Measurements from ENCODE around the gene MMD. TPM values are rescaled to one million over a fixed set of nuclear protein-coding genes. Genes with fewer than 3 reads are reported as not detected.

Gene MMD
- total and polyA plus RNA-seq, 9 of the 15 experiments (the other 6 are each of a cell fraction or from before 2014, with no cell fraction given) = 3.1 to 18.9 (median 10.7) TPM

DNA sequence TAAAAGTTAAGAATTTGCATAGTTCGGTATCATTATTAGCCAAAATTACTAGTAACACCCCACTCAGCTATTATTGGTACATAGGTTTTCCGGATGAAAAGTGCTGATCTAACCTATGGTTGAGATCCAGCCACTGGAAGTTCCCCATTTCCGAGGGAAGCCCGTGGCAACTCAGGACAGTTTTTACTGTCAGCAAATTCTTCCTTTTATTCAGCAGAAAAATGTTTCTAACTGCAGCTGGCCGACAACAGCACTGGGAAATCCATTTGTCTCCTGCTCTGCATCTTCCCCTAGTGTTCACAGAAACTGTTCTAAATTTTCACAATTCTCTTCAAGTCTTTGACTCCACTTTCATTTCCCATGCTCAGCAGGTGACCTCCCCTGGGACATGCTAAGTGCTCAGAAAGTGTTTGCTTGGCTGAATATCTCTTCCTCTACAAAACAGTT, 15.5 kb upstream of the MMD start:
- FAIRE-seq = no peak
- DNase-seq (ENCODE audit: extremely low read depth in 1 of 4, low spot score in 3 of 4) = no peak
- Histone ChIP-seq H3K4me1 (replicated peaks in 1 of 2; ENCODE audit: control insufficient read depth in 2 of 2, insufficient read depth in 2 of 2, low read length in 2 of 2) (peaks cover 0 to 22% of the 10 kb centered on the region in 2 experiments; a peak in 3 of 5 replicates), H3K9me1 (ENCODE audit: control insufficient read depth, insufficient read depth, low read length) (no peaks in the 10 kb centered on the region), H3K27ac (ENCODE audit: extremely low read depth, low read depth, low read length) (no peak overlapping the region), H3K4me2 (ENCODE audit: insufficient read depth, low read length) (no peak overlapping the region), H3K9ac (ENCODE audit: insufficient read depth in 1 of 2, low read depth in 2 of 2, low read length in 2 of 2) (no peak overlapping the region), H3K27me3 (ENCODE audit: control insufficient read depth in 2 of 2, insufficient read depth in 2 of 2, low read length in 2 of 2) (no peaks in the 10 kb centered on the region), H3K79me2 (ENCODE audit: control insufficient read depth, insufficient read depth, low read length) (no peaks in the 10 kb centered on the region), H2AFZ (ENCODE audit: low read depth, low read length) (no peak overlapping the region), H4K20me1 (replicated peaks; ENCODE audit: control insufficient read depth, insufficient read depth, low read length) (no peaks in the 10 kb centered on the region), H3K4me3 (no peak overlapping the region), H3K9me3 (replicated peaks; ENCODE audit: control insufficient read depth, insufficient read depth, low read depth, low read length) (no peaks in the 10 kb centered on the region), H3K36me3 (ENCODE audit: control insufficient read depth, insufficient read depth, low read length) (no peaks in the 10 kb centered on the region)
- ATAC-seq = no peak
- ChIA-PET POLR2A (no interaction called here), CTCF (ENCODE audit: low intra/inter-chr PET ratio) (no interaction called here)
- 6% methylated on average over 5 of the region's 5 CpGs for WGBS (ENCODE audit: insufficient coverage, low coverage, missing lambda C conversion rate)
- intact Hi-C loops (cut with micrococcal nuclease) (no loop called here), in situ Hi-C loops (cut with MboI) (no loop called here)
- TF ChIP-seq ZNF586 (CRISPR knock-in tag; conservative IDR thresholded peaks at IDR 0.05) = no peak
- TF ChIP-seq, protein P1, sequence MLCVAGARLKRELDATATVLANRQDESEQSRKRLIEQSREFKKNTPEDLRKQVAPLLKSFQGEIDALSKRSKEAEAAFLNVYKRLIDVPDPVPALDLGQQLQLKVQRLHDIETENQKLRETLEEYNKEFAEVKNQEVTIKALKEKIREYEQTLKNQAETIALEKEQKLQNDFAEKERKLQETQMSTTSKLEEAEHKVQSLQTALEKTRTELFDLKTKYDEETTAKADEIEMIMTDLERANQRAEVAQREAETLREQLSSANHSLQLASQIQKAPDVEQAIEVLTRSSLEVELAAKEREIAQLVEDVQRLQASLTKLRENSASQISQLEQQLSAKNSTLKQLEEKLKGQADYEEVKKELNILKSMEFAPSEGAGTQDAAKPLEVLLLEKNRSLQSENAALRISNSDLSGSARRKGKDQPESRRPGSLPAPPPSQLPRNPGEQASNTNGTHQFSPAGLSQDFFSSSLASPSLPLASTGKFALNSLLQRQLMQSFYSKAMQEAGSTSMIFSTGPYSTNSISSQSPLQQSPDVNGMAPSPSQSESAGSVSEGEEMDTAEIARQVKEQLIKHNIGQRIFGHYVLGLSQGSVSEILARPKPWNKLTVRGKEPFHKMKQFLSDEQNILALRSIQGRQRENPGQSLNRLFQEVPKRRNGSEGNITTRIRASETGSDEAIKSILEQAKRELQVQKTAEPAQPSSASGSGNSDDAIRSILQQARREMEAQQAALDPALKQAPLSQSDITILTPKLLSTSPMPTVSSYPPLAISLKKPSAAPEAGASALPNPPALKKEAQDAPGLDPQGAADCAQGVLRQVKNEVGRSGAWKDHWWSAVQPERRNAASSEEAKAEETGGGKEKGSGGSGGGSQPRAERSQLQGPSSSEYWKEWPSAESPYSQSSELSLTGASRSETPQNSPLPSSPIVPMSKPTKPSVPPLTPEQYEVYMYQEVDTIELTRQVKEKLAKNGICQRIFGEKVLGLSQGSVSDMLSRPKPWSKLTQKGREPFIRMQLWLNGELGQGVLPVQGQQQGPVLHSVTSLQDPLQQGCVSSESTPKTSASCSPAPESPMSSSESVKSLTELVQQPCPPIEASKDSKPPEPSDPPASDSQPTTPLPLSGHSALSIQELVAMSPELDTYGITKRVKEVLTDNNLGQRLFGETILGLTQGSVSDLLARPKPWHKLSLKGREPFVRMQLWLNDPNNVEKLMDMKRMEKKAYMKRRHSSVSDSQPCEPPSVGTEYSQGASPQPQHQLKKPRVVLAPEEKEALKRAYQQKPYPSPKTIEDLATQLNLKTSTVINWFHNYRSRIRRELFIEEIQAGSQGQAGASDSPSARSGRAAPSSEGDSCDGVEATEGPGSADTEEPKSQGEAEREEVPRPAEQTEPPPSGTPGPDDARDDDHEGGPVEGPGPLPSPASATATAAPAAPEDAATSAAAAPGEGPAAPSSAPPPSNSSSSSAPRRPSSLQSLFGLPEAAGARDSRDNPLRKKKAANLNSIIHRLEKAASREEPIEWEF (CRISPR knock-in tag; IDR thresholded peaks at IDR 0.05) = no peak
- TF ChIP-seq, protein P2, sequence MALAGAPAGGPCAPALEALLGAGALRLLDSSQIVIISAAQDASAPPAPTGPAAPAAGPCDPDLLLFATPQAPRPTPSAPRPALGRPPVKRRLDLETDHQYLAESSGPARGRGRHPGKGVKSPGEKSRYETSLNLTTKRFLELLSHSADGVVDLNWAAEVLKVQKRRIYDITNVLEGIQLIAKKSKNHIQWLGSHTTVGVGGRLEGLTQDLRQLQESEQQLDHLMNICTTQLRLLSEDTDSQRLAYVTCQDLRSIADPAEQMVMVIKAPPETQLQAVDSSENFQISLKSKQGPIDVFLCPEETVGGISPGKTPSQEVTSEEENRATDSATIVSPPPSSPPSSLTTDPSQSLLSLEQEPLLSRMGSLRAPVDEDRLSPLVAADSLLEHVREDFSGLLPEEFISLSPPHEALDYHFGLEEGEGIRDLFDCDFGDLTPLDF (CRISPR knock-in tag; IDR thresholded peaks at IDR 0.05) = no peak
- TF ChIP-seq SRSF3 (IDR thresholded peaks at IDR 0.05; ENCODE audit: insufficient read depth, low read length) = no peak
- TF ChIP-seq C11orf30 (IDR thresholded peaks at IDR 0.05; ENCODE audit: low read depth) = peak; percentile 41
- TF ChIP-seq SETDB1 (IDR thresholded peaks at IDR 0.05; ENCODE audit: low read length) = no peak
- TF ChIP-seq EP400 (IDR thresholded peaks at IDR 0.05) = no peak
- TF ChIP-seq, protein P3, sequence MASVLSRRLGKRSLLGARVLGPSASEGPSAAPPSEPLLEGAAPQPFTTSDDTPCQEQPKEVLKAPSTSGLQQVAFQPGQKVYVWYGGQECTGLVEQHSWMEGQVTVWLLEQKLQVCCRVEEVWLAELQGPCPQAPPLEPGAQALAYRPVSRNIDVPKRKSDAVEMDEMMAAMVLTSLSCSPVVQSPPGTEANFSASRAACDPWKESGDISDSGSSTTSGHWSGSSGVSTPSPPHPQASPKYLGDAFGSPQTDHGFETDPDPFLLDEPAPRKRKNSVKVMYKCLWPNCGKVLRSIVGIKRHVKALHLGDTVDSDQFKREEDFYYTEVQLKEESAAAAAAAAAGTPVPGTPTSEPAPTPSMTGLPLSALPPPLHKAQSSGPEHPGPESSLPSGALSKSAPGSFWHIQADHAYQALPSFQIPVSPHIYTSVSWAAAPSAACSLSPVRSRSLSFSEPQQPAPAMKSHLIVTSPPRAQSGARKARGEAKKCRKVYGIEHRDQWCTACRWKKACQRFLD (CRISPR knock-in tag; IDR thresholded peaks at IDR 0.05) = no peak
- TF ChIP-seq MAFG (tag; conservative IDR thresholded peaks at IDR 0.05) = peak; percentile 44; the same call in 1 of the 2 replicates
- no TSS peak for BruUV-seq (replicated peaks)

Measured in K562 (cell line).